CD14-positive monocyte (primary cell): Measurements from ENCODE around the gene EVA1B. TPM values are rescaled to one million over a fixed set of nuclear protein-coding genes. Genes with fewer than 3 reads are reported as not detected.

Experiments
- DNase-seq, 3 donors: peaks; one replicate each; pipeline ENCODE4 v3.0.0-alpha.2; 2011 to 2022
- H2AFZ ChIP-seq: 2 replicates; pipeline ENCODE4 v1.6.0; 2012; ENCODE audit warnings: mild to moderate bottlenecking, low read depth, low read length, inconsistent platforms; ENCODE audit not compliant: insufficient read depth, poor library complexity, severe bottlenecking
- H3K27ac ChIP-seq, 2 donors: 1 replicate in 1 of 2; 2 replicates in 1 of 2; pipeline ENCODE4 v1.5.1; 2012 to 2013; ENCODE audit warnings: low read length in 2 of 2, control low read depth in 1 of 2, inconsistent platforms in 1 of 2, low read depth in 1 of 2, mild to moderate bottlenecking in 1 of 2
- H3K27me3 ChIP-seq, 2 donors: one replicate each; pipeline versions ENCODE4 v1.6.0 to v1.6.1; 2011 to 2013; ENCODE audit warnings: low read length in 2 of 2; ENCODE audit not compliant: control insufficient read depth in 2 of 2, insufficient read depth in 2 of 2
- H3K36me3 ChIP-seq, 2 donors: replicated peaks in 1 of 2; 1 replicate in 1 of 2; 2 replicates in 1 of 2; pipeline versions ENCODE4 v1.5.1 to v1.6.1; 2012 to 2013; ENCODE audit warnings: low read length in 2 of 2, control low read depth in 1 of 2, inconsistent platforms in 1 of 2, mild to moderate bottlenecking in 1 of 2; ENCODE audit not compliant: insufficient read depth in 2 of 2, control insufficient read depth in 1 of 2
- H3K4me1 ChIP-seq, 2 donors: 1 replicate in 1 of 2; 2 replicates in 1 of 2; pipeline versions ENCODE4 v1.5.1 to v1.6.1; 2012 to 2013; ENCODE audit warnings: low read length in 2 of 2, control low read depth in 1 of 2, inconsistent platforms in 1 of 2, mild to moderate bottlenecking in 1 of 2, moderate library complexity in 1 of 2; ENCODE audit not compliant: insufficient read depth in 2 of 2, control insufficient read depth in 1 of 2
- H3K4me2 ChIP-seq: replicated peaks from 2 replicates; pipeline ENCODE3; 2012; ENCODE audit warnings: low read length, moderate library complexity, mild to moderate bottlenecking; ENCODE audit not compliant: poor library complexity, severe bottlenecking; ENCODE audit errors: extremely low read depth
- H3K4me3 ChIP-seq, 3 experiments: fragments of 200-600 bp in 1 of 3; sonication (generic) in 1 of 3; replicated peaks in 1 of 3; 1 replicate in 2 of 3; 2 replicates in 1 of 3; pipeline ENCODE4 v1.5.1; 2011 to 2013; ENCODE audit warnings: low read length in 3 of 3, mild to moderate bottlenecking in 3 of 3, control low read depth in 2 of 3, low read depth in 2 of 3, inconsistent platforms in 1 of 3, moderate library complexity in 1 of 3
- H3K79me2 ChIP-seq: 2 replicates; pipeline ENCODE4 v1.6.0; 2012; ENCODE audit warnings: mild to moderate bottlenecking, control low read depth, inconsistent platforms, low read length, moderate library complexity; ENCODE audit not compliant: insufficient read depth
- H3K9ac ChIP-seq: 2 replicates; pipeline ENCODE4 v1.6.0; 2017; ENCODE audit warnings: low read length, mild to moderate bottlenecking; ENCODE audit not compliant: insufficient read depth, poor library complexity, severe bottlenecking
- H3K9me3 ChIP-seq, 2 donors: replicated peaks in 1 of 2; 1 replicate in 1 of 2; 2 replicates in 1 of 2; pipeline versions ENCODE4 v1.5.1 to v1.6.1; 2012 to 2013; ENCODE audit warnings: low read length in 2 of 2, control low read depth in 1 of 2; ENCODE audit not compliant: control insufficient read depth in 1 of 2, insufficient read depth in 1 of 2
- H4K20me1 ChIP-seq: 2 replicates; pipeline ENCODE4 v1.6.0; 2012; ENCODE audit warnings: mild to moderate bottlenecking, low read length, control low read depth, moderate library complexity; ENCODE audit not compliant: insufficient read depth
- H3K27ac Mint-ChIP-seq, 7 donors: one replicate each; pipeline ENCODE4 v1.8.0; 2020; ENCODE audit warnings: mild to moderate bottlenecking in 7 of 7, mixed read lengths in 7 of 7, moderate library complexity in 6 of 7, inconsistent platforms in 2 of 7
- H3K27me3 Mint-ChIP-seq, 3 donors: one replicate each; pipeline ENCODE4 v1.8.0; 2021 to 2022; ENCODE audit warnings: low read depth in 3 of 3, mild to moderate bottlenecking in 3 of 3, mixed read lengths in 3 of 3, moderate library complexity in 3 of 3, inconsistent platforms in 1 of 3
- H3K36me3 Mint-ChIP-seq, 2 donors: one replicate each; pipeline ENCODE4 v1.8.0; 2020; ENCODE audit warnings: mixed read lengths in 2 of 2, inconsistent platforms in 1 of 2, mild to moderate bottlenecking in 1 of 2
- H3K4me1 Mint-ChIP-seq: one replicate; pipeline ENCODE4 v1.8.0; 2020; ENCODE audit warnings: mild to moderate bottlenecking, mixed read lengths
- H3K4me3 Mint-ChIP-seq, 2 donors: one replicate each; pipeline ENCODE4 v1.8.0; 2020; ENCODE audit warnings: mild to moderate bottlenecking in 2 of 2, mixed read lengths in 2 of 2, moderate library complexity in 1 of 2
- H3K9me3 Mint-ChIP-seq, 7 donors: one replicate each; pipeline ENCODE4 v1.8.0; 2020 to 2022; ENCODE audit warnings: mixed read lengths in 7 of 7, mild to moderate bottlenecking in 6 of 7, moderate library complexity in 6 of 7, inconsistent platforms in 2 of 7
- CTCF ChIP-seq: fragments of 200-600 bp; IDR thresholded peaks from one replicate; pipeline ENCODE4 v1.8.0; 2022; ENCODE audit warnings: antibody characterized with exemption, mild to moderate bottlenecking
- WGBS: methylation state at CpG from one replicate; pipeline ENCODE4 v1.1.5; 2013; ENCODE audit warnings: missing lambda C conversion rate; ENCODE audit not compliant: insufficient coverage; 5-methylcytosine and 5-hydroxymethylcytosine counted together
- intact Hi-C, 2 donors: fragments of 100-400 bp; cut with micrococcal nuclease; formaldehyde crosslinking; loops; one replicate each; pipeline versions ENCODE4 v1.15.0 to v1.15.1; 2023
- polyA plus RNA-seq, 3 donors: library from polyadenylated mRNA; depleted of rRNA in 1 of 3; unstranded in 2 of 3; stranded (reverse) in 1 of 3; fragments of 300-500 nt in 2 of 3; fragments of >200 nt in 1 of 3; fragmentation: Illumina TruSeq in 2 of 3; gene quantifications; 1 replicate in 2 of 3; 2 replicates in 1 of 3; pipeline ENCODE4 v1.2.3, GENCODE V29; 2012 to 2021

Gene EVA1B
- polyA plus RNA-seq, 3 donors = 13.7 to 19.1 (median 16.6) TPM

GRCh38 chr1:36330940-36331339 lies 7.5 kb upstream of the EVA1B start:
- Histone ChIP-seq H3K36me3 (no peaks in the 10 kb centered on the region), H3K27ac (no peak overlapping the region), H3K27me3 (no peaks in the 10 kb centered on the region), H3K4me2 (no peak overlapping the region), H3K79me2 (no peaks in the 10 kb centered on the region), H3K4me1 (peaks cover 4 to 10% of the 10 kb centered on the region in 2 donors), H4K20me1 (no peaks in the 10 kb centered on the region), H2AFZ (no peak overlapping the region), H3K9me3 (no peaks in the 10 kb centered on the region), H3K9ac (no peak overlapping the region), H3K4me3 (no peak overlapping the region)
- no peak for TF ChIP-seq CTCF
- Mint-ChIP-seq H3K4me3 (no peak overlapping the region), H3K4me1 (peaks cover 9% of the 10 kb centered on the region), H3K27me3 (peaks cover 9 to 11% (median 10%) of the 10 kb centered on the region in 3 donors), H3K36me3 (no peaks in the 10 kb centered on the region), H3K27ac (peak overlapping the region in 1 of 7 donors; percentile 54), H3K9me3 (peaks cover 0 to under 1% (median 0%) of the 10 kb centered on the region in 7 donors)
- intact Hi-C loops = no loop called here
- DNase-seq = no peak
- 94% methylated on average over 15 of the region's 15 CpGs for WGBS

GRCh38 chr1:36329817-36330216 lies 6.4 kb upstream of the EVA1B start:
- H3K27ac Mint-ChIP-seq = no peak overlapping the region
- peaks cover 0 to 2% (median 0%) of the 10 kb centered on the region in 7 donors for H3K9me3 Mint-ChIP-seq
- TF ChIP-seq CTCF = no peak
- WGBS = 98% methylated on average over 9 of the region's 9 CpGs
- no peaks in the 10 kb centered on the region for H4K20me1 ChIP-seq
- H3K36me3 ChIP-seq = no peaks in the 10 kb centered on the region
- no peaks in the 10 kb centered on the region for H3K27me3 ChIP-seq
- no peak overlapping the region for H3K4me3 Mint-ChIP-seq
- H3K4me3 ChIP-seq = no peak overlapping the region
- no peak overlapping the region for H3K9ac ChIP-seq
- DNase-seq = no peak
- intact Hi-C loops = no loop called here
- peaks cover 9% of the 10 kb centered on the region for H3K4me1 Mint-ChIP-seq
- no peak overlapping the region for H3K27ac ChIP-seq
- H3K9me3 ChIP-seq = no peaks in the 10 kb centered on the region
- peaks cover 4 to 10% of the 10 kb centered on the region in 2 donors for H3K4me1 ChIP-seq
- no peak overlapping the region for H2AFZ ChIP-seq
- H3K27me3 Mint-ChIP-seq = peaks cover 9 to 15% (median 11%) of the 10 kb centered on the region in 3 donors
- H3K36me3 Mint-ChIP-seq = no peaks in the 10 kb centered on the region
- H3K79me2 ChIP-seq = no peaks in the 10 kb centered on the region
- H3K4me2 ChIP-seq = no peak overlapping the region
